K562 (cell line): ENCODE data around the gene GANAB. TPM values are rescaled to one million over a fixed set of nuclear protein-coding genes. Genes with fewer than 3 reads are reported as not detected.

Experiments
- ELK1 ChIP-seq: sonication (generic); formaldehyde crosslinking; IDR thresholded peaks from 2 replicates; pipeline ENCODE4 v1.8.1; 2022; ENCODE audit warnings: missing genetic modification reagents
- JUN ChIP-seq, 2 experiments: sonication (generic) in 1 of 2; formaldehyde crosslinking in 1 of 2; IDR thresholded peaks; 2 replicates each; pipeline versions ENCODE4 v1.6.1 to v1.8.0; 2012 to 2022; ENCODE audit warnings: borderline replicate concordance in 2 of 2, mild to moderate bottlenecking in 2 of 2, improper control_type of control experiment in 1 of 2, low read depth in 1 of 2, low read length in 1 of 2, missing genetic modification reagents in 1 of 2
- MAZ ChIP-seq, 2 experiments: fragments of 450-650 bp in 1 of 2; sonication (generic) in 1 of 2; formaldehyde crosslinking; IDR thresholded peaks in 1 of 2; conservative IDR thresholded peaks in 1 of 2; 2 replicates each; pipeline versions ENCODE4 v1.4.0 to v1.5.0; 2020; ENCODE audit warnings: mild to moderate bottlenecking in 1 of 2, missing genetic modification reagents in 1 of 2
- PKNOX1 ChIP-seq: fragments of 450-650 bp; IDR thresholded peaks from 2 replicates; pipeline ENCODE4 v1.6.1; 2016
- RBFOX2 ChIP-seq: fragments of 200-400 bp; formaldehyde crosslinking; IDR thresholded peaks from 2 replicates; pipeline ENCODE4 v1.6.1; 2017; ENCODE audit warnings: low read depth, mild to moderate bottlenecking, low read length, moderate library complexity
- REST ChIP-seq, 2 experiments: fragments of 450-650 bp; formaldehyde crosslinking in 1 of 2; IDR thresholded peaks; 2 replicates each; pipeline versions ENCODE4 v1.4.0 to v1.6.1; 2014 to 2020; ENCODE audit warnings: mild to moderate bottlenecking in 2 of 2, borderline replicate concordance in 1 of 2, low read depth in 1 of 2
- ZBTB11 ChIP-seq, 3 experiments: fragments of 200-800 bp in 1 of 3; fragments of 250-450 bp in 1 of 3; fragments of 450-650 bp in 1 of 3; sonication (Bioruptor Pico) in 1 of 3; sonication (Bioruptor generic) in 1 of 3; formaldehyde crosslinking in 1 of 3; IDR thresholded peaks; 2 replicates each; pipeline versions ENCODE4 v1.6.1 to v1.8.0; 2016 to 2022; ENCODE audit warnings: mild to moderate bottlenecking in 2 of 3, missing genetic modification characterization in 2 of 3, missing compliant biosample characterization in 1 of 3, moderate library complexity in 1 of 3
- ZNF695 ChIP-seq: fragments of 450-650 bp; formaldehyde crosslinking; IDR thresholded peaks from 2 replicates; pipeline ENCODE4 v1.4.0; 2020; ENCODE audit warnings: mild to moderate bottlenecking, moderate library complexity
- ZNF696 ChIP-seq: fragments of 250-450 bp; sonication (Bioruptor Pico); conservative IDR thresholded peaks from 2 replicates; pipeline ENCODE4 v1.4.0; 2020; ENCODE audit warnings: mild to moderate bottlenecking, moderate library complexity
- polyA plus RNA-seq, 8 experiments: library from polyadenylated mRNA; depleted of rRNA in 4 of 8; stranded (reverse) in 5 of 8; unstranded in 3 of 8; fragments of >200 nt; fragmentation: Nextera tagmentation in 2 of 8; fragmentation: Illumina TruSeq in 1 of 8; extraction: Ambion mirVana in 2 of 8; extraction: Trizol in 1 of 8; gene quantifications; 2 replicates each; pipeline versions ENCODE4 v1.2.1 to v1.2.3, GENCODE V29; 2011 to 2014; ENCODE audit warnings: inconsistent platforms in 1 of 8, missing spikeins in 1 of 8
- total RNA-seq, 7 experiments: library from RNA; depleted of rRNA in 6 of 7; stranded (reverse); fragments of >200 nt in 6 of 7; fragmentation: Illumina TruSeq in 2 of 7; extraction: Trizol in 2 of 7; gene quantifications; 2 replicates each; pipeline versions ENCODE4 v1.2.1 to v1.2.3, GENCODE V29; 2011 to 2021; ENCODE audit warnings: low replicate concordance in 1 of 7

Gene GANAB
- total and polyA plus RNA-seq, 9 of the 15 experiments (the other 6 are each of a cell fraction or from before 2014, with no cell fraction given): 6.5 to 284 (median 161) TPM

- TF ChIP-seq ZBTB11 (CRISPR knock-in tag; IDR thresholded peaks at IDR 0.05) (peak in 2 of 3 experiments; percentile 51 to 88; a peak in 4 of 6 replicates), ZNF695 (CRISPR knock-in tag) (no peak), JUN (IDR thresholded peaks at IDR 0.05; ENCODE audit: borderline replicate concordance, low read depth, low read length) (no peak), JUN (CRISPR knock-in tag; IDR thresholded peaks at IDR 0.05; ENCODE audit: borderline replicate concordance) (no peak), ZNF696 (CRISPR knock-in tag) (no peak), PKNOX1 (peak; percentile 53), ELK1 (CRISPR knock-in tag) (no peak), MAZ (CRISPR knock-in tag; conservative IDR thresholded peaks at IDR 0.05 in 1 of 2, IDR thresholded peaks at IDR 0.05 in 1 of 2) (peak; percentile 66 to 95), REST (IDR thresholded peaks at IDR 0.05; ENCODE audit: borderline replicate concordance) (peak; percentile 35), REST (CRISPR knock-in tag; IDR thresholded peaks at IDR 0.05; ENCODE audit: low read depth) (no peak), RBFOX2 (peak; percentile 59)
Measured at GRCh38 chr11:62612366-62613290, 33.8 kb downstream of the GANAB start, which contains the start of the genes EML3 and ROM1 (continued).
